OCI-LY3 (cell line): Measurements from ENCODE around the gene LEMD2.

Source experiments
- EZH2phosphoT487 ChIP-seq: fragments of 200-600 bp; shearing (Covaris generic); IDR thresholded peaks from 2 replicates; pipeline ENCODE4 v1.6.1; 2018; ENCODE audit warnings: antibody characterized with exemption, mixed run types, low read depth
- TF ChIP-seq, protein P1 (sequence below): fragments of 200-600, 300-600 bp; sonication (generic); IDR thresholded peaks from 2 replicates; pipeline ENCODE4 v1.5.1; 2014; ENCODE audit warnings: antibody characterized with exemption, low read length, low read depth

DNA sequence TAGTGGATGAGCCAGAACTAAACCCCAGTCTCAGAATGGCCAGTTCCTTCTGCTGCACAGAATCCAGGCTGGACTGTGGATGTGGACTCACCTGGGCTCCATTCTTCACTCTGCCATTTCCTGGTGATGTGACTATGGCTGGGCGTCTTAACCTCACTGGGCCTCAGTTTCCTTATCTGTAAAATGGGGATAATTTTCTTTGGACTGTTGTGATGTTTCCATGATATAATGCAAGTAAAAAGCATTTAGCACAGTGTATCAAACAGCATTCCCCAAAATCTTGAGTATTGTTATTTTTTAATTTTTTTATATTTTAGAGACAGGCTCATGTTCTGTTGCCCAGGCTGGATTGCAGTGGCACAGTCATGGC lies 36.3 kb downstream of the LEMD2 start:
- TF ChIP-seq, protein P1, sequence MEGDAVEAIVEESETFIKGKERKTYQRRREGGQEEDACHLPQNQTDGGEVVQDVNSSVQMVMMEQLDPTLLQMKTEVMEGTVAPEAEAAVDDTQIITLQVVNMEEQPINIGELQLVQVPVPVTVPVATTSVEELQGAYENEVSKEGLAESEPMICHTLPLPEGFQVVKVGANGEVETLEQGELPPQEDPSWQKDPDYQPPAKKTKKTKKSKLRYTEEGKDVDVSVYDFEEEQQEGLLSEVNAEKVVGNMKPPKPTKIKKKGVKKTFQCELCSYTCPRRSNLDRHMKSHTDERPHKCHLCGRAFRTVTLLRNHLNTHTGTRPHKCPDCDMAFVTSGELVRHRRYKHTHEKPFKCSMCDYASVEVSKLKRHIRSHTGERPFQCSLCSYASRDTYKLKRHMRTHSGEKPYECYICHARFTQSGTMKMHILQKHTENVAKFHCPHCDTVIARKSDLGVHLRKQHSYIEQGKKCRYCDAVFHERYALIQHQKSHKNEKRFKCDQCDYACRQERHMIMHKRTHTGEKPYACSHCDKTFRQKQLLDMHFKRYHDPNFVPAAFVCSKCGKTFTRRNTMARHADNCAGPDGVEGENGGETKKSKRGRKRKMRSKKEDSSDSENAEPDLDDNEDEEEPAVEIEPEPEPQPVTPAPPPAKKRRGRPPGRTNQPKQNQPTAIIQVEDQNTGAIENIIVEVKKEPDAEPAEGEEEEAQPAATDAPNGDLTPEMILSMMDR = no peak
- TF ChIP-seq EZH2phosphoT487 = no peak
